Endothelial cell of umbilical vein (primary cell): Measurements from ENCODE around the gene EPN3. TPM values are rescaled to one million over a fixed set of nuclear protein-coding genes. Genes with fewer than 3 reads are reported as not detected.

Experiments
- BruUV-seq: library from RNA; stranded (reverse); fragments of 400-500 nt; replicated peaks from 2 replicates; lab custom pipeline; 2021; lab: Mats Ljungman, UMichigan
- CTCF ChIA-PET: fragments of 300-600, 350-600 bp; sonication (Branson Sonifier 250); formaldehyde crosslinking; loops from one replicate; lab custom pipeline; 2021; ENCODE audit warnings: antibody characterized with exemption, inconsistent platforms; lab: Charles Lee
- POLR2A ChIA-PET: fragments of 300-600, 350-600 bp; sonication (Branson Sonifier 250); formaldehyde crosslinking; loops from one replicate; lab custom pipeline; 2021; ENCODE audit warnings: antibody characterized with exemption, inconsistent platforms; lab: Charles Lee
- DNase-seq: peaks from one replicate; pipeline ENCODE4 v3.0.0-alpha.2; 2011; ENCODE audit warnings: low read depth, low spot score
- FAIRE-seq: peaks from 2 replicates; lab custom pipeline; 2011; peaks lifted over from hg19 to GRCh38; lab: Jason Lieb, UNC
- H2AFZ ChIP-seq: 2 replicates; pipeline ENCODE4 v1.6.0; 2012; ENCODE audit warnings: low read depth, low read length, control low read depth, inconsistent platforms
- H3K27ac ChIP-seq: 2 replicates; pipeline ENCODE4 v1.5.1; 2011; ENCODE audit warnings: low read depth, mild to moderate bottlenecking, control low read depth, low read length, moderate library complexity; ENCODE audit not compliant: insufficient read depth
- H3K27me3 ChIP-seq, 2 experiments: 2 replicates each; pipeline versions ENCODE4 v1.6.0 to v1.6.1; 2011; ENCODE audit warnings: low read length in 2 of 2, mixed read lengths in 1 of 2; ENCODE audit not compliant: control insufficient read depth in 2 of 2, insufficient read depth in 2 of 2
- H3K36me3 ChIP-seq, 2 experiments: 2 replicates in 1 of 2; 3 replicates in 1 of 2; pipeline ENCODE4 v1.5.1; 2011; ENCODE audit warnings: low read length in 2 of 2, mild to moderate bottlenecking in 1 of 2, moderate library complexity in 1 of 2; ENCODE audit not compliant: control insufficient read depth in 2 of 2, insufficient read depth in 2 of 2; ENCODE audit errors: extremely low read depth in 1 of 2
- H3K4me1 ChIP-seq: 3 replicates; pipeline ENCODE4 v1.5.1; 2011; ENCODE audit warnings: mild to moderate bottlenecking, low read length; ENCODE audit not compliant: control insufficient read depth, insufficient read depth; ENCODE audit errors: extremely low read depth
- H3K4me2 ChIP-seq: 2 replicates; pipeline ENCODE4 v1.6.1; 2011; ENCODE audit warnings: low read length, control low read depth, mixed read lengths; ENCODE audit not compliant: insufficient read depth
- H3K4me3 ChIP-seq, 3 experiments: fragments of 200-600 bp in 1 of 3; sonication (generic), shearing (Covaris generic) in 1 of 3; replicated peaks in 1 of 3; 2 replicates each; pipeline ENCODE4 v1.5.1; 2011 to 2016; ENCODE audit warnings: control low read depth in 3 of 3, low read length in 3 of 3, mild to moderate bottlenecking in 2 of 3, inconsistent platforms in 1 of 3, low read depth in 1 of 3, moderate library complexity in 1 of 3; ENCODE audit not compliant: insufficient read depth in 1 of 3
- H3K79me2 ChIP-seq: 2 replicates; pipeline ENCODE4 v1.6.0; 2012; ENCODE audit warnings: low read length, inconsistent platforms; ENCODE audit not compliant: control insufficient read depth, insufficient read depth
- H3K9ac ChIP-seq: replicated peaks from 2 replicates; pipeline ENCODE3; 2011; ENCODE audit warnings: low read length, control low read depth; ENCODE audit not compliant: insufficient read depth; ENCODE audit errors: extremely low read depth
- H3K9me1 ChIP-seq: replicated peaks from 3 replicates; pipeline ENCODE4 v1.6.0; 2011; ENCODE audit warnings: mild to moderate bottlenecking, low read length; ENCODE audit not compliant: control insufficient read depth, insufficient read depth; ENCODE audit errors: extremely low read depth
- H3K9me3 ChIP-seq: replicated peaks from 2 replicates; pipeline ENCODE4 v1.5.1; 2012; ENCODE audit warnings: low read length, inconsistent platforms; ENCODE audit not compliant: control insufficient read depth, insufficient read depth
- H4K20me1 ChIP-seq: replicated peaks from 2 replicates; pipeline ENCODE3; 2011; ENCODE audit warnings: mild to moderate bottlenecking, low read length; ENCODE audit not compliant: control insufficient read depth, insufficient read depth; ENCODE audit errors: extremely low read depth
- EZH2 ChIP-seq: IDR thresholded peaks from 2 replicates; pipeline ENCODE4 v1.6.1; 2012; ENCODE audit warnings: borderline replicate concordance, low read depth, mild to moderate bottlenecking, moderate library complexity, low read length, inconsistent platforms; ENCODE audit not compliant: severe bottlenecking
- FOS ChIP-seq: IDR thresholded peaks from 2 replicates; pipeline ENCODE4 v1.6.1; 2011; ENCODE audit warnings: mild to moderate bottlenecking, low read length, moderate library complexity, borderline replicate concordance; ENCODE audit not compliant: insufficient read depth
- GATA2 ChIP-seq: IDR thresholded peaks from 2 replicates; pipeline ENCODE4 v1.7.0; 2011; ENCODE audit warnings: low read depth, mild to moderate bottlenecking, moderate library complexity, mixed read lengths, low read length; ENCODE audit not compliant: insufficient read length, insufficient read depth
- JUN ChIP-seq: IDR thresholded peaks from 2 replicates; pipeline ENCODE4 v1.6.1; 2011; ENCODE audit warnings: borderline replicate concordance, low read depth; ENCODE audit not compliant: insufficient read length, insufficient read depth
- MYC ChIP-seq: IDR thresholded peaks from one replicate; pipeline ENCODE4 v1.6.1; 2011; ENCODE audit warnings: mild to moderate bottlenecking, low read depth, low read length
- POLR2A ChIP-seq: IDR thresholded peaks from 2 replicates; pipeline ENCODE4 v1.6.1; 2012; ENCODE audit warnings: low read depth, mild to moderate bottlenecking, control low read depth, low read length
- POLR2AphosphoS5 ChIP-seq: IDR thresholded peaks from 2 replicates; pipeline ENCODE4 v1.6.1; 2012; ENCODE audit warnings: low read depth, mild to moderate bottlenecking, control low read depth, low read length, moderate library complexity; ENCODE audit not compliant: insufficient read depth
- dilution Hi-C: fragments of 300-500 bp; cut with MboI; formaldehyde crosslinking; loops from one replicate; pipeline ENCODE4 v1.15.0; 2019; ENCODE audit warnings: low sequenced_read_pairs; ENCODE audit not compliant: extremely low pct_ligation_motif_present
- intact Hi-C: fragments of 100-400 bp; cut with micrococcal nuclease; formaldehyde crosslinking; loops from one replicate; pipeline ENCODE4 v1.10.0; 2022
- polyA plus RNA-seq, 4 experiments: library from polyadenylated mRNA; depleted of rRNA in 3 of 4; stranded (reverse) in 3 of 4; unstranded in 1 of 4; fragments of >200 nt; gene quantifications; 2 replicates each; pipeline versions ENCODE4 v1.2.1 to v1.2.3, GENCODE V29; 2011 to 2012; ENCODE audit warnings: missing spikeins in 1 of 4
- total RNA-seq: library from RNA; stranded (reverse); gene quantifications from 2 replicates; pipeline ENCODE4 v1.2.3, GENCODE V29; 2021
- TF ChIP-seq, protein P1 (sequence below), 2 donors: IDR thresholded peaks; 1 replicate in 1 of 2; 2 replicates in 1 of 2; pipeline ENCODE4 v1.5.1; 2011; ENCODE audit warnings: low read length in 2 of 2, mild to moderate bottlenecking in 2 of 2, moderate library complexity in 2 of 2, control low read depth in 1 of 2, inconsistent platforms in 1 of 2, low read depth in 1 of 2; ENCODE audit not compliant: insufficient read depth in 1 of 2; ENCODE audit errors: extremely low read depth in 1 of 2
- TF ChIP-seq, protein P2 (sequence below): IDR thresholded peaks from 2 replicates; pipeline ENCODE4 v1.6.1; 2011; ENCODE audit not compliant: insufficient read depth, insufficient read length

Gene EPN3
- total and polyA plus RNA-seq, 2 donors (not counting 3 experiments of a cell fraction or from before 2014, with no cell fraction given) = not detected

DNA sequence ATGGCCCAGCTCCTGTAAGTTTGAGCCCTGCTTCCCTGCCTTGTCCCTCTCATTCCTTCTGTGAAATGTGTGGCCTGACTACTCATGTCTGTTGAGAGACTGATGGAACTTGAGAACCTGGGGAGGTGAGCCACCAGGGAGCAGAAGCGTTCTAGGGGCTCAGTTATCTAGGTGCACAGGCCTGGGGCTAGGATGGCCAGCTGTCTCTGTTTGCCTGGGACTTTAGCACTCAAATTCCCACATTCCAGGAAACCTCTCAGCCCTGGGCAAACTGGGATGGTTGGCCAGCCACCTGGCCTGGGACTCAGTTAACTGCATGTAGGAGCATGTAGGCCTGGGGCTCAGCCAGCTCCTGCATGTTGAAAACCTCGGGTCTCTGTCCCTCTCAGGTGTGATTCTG lies 9.3 kb upstream of the EPN3 start:
- BruUV-seq = no TSS peak
- no peak overlapping the region for H3K9ac ChIP-seq
- FAIRE-seq (no peak), DNase-seq (no peak)
- H3K79me2 ChIP-seq = no peaks in the 10 kb centered on the region
- TF ChIP-seq, protein P1, sequence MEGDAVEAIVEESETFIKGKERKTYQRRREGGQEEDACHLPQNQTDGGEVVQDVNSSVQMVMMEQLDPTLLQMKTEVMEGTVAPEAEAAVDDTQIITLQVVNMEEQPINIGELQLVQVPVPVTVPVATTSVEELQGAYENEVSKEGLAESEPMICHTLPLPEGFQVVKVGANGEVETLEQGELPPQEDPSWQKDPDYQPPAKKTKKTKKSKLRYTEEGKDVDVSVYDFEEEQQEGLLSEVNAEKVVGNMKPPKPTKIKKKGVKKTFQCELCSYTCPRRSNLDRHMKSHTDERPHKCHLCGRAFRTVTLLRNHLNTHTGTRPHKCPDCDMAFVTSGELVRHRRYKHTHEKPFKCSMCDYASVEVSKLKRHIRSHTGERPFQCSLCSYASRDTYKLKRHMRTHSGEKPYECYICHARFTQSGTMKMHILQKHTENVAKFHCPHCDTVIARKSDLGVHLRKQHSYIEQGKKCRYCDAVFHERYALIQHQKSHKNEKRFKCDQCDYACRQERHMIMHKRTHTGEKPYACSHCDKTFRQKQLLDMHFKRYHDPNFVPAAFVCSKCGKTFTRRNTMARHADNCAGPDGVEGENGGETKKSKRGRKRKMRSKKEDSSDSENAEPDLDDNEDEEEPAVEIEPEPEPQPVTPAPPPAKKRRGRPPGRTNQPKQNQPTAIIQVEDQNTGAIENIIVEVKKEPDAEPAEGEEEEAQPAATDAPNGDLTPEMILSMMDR (IDR thresholded peaks at IDR 0.05; ENCODE audit: extremely low read depth in 1 of 2, insufficient read depth in 1 of 2, low read depth in 1 of 2, low read length in 2 of 2) = no peak
- TF ChIP-seq GATA2 (no peak), POLR2AphosphoS5 (no peak), EZH2 (no peak), JUN (no peak), FOS (no peak), MYC (no peak), POLR2A (no peak)
- TF ChIP-seq, protein P2, sequence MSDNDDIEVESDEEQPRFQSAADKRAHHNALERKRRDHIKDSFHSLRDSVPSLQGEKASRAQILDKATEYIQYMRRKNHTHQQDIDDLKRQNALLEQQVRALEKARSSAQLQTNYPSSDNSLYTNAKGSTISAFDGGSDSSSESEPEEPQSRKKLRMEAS = no peak
- no peak overlapping the region for H2AFZ ChIP-seq
- H3K4me1 ChIP-seq = peaks cover 5% of the 10 kb centered on the region
- CTCF ChIA-PET = no interaction called here
- H3K4me3 ChIP-seq = no peak overlapping the region
- dilution Hi-C loops = no loop called here
- no peaks in the 10 kb centered on the region for H3K9me3 ChIP-seq
- peaks cover 0 to 1% of the 10 kb centered on the region in 2 experiments for H3K27me3 ChIP-seq
- intact Hi-C loops = no loop called here
- H3K27ac ChIP-seq = no peak overlapping the region
- H3K36me3 ChIP-seq = no peaks in the 10 kb centered on the region
- H3K4me2 ChIP-seq = no peak overlapping the region
- H3K9me1 ChIP-seq = no peaks in the 10 kb centered on the region
- H4K20me1 ChIP-seq = no peaks in the 10 kb centered on the region
- POLR2A ChIA-PET = no interaction called here
